Kidney tubule cell (primary cell): Measurements from ENCODE around the gene ATP6V1E1.
"Not testable (repeated sequence)": the region's sequence is repeated elsewhere in the genome, so short reads cannot be mapped to it uniquely, and the experiment has no call there.

Experiments used
- DNase-seq: peaks from one replicate; pipeline ENCODE4 v3.0.0-alpha.2; 2018; ENCODE audit warnings: low spot score

Gene ATP6V1E1

GRCh38 chr22:17628406-17629172 lies at the start of gene ATP6V1E1:
Gene ATP6V1E1, minus strand, starts transcription at chr22:17628749. Its CDS starts 114 bp downstream, at chr22:17628635.
- DNase-seq: peak; percentile 98

GRCh38 chr22:17675584-17675983 lies 47.0 kb upstream of the ATP6V1E1 start:
- no peak for DNase-seq

GRCh38 chr22:17674152-17674551 lies 45.6 kb upstream of the ATP6V1E1 start:
- no peak for DNase-seq

GRCh38 chr22:17672417-17672991 lies 44.0 kb upstream of the ATP6V1E1 start:
- DNase-seq: peak; percentile 54

- DNase-seq: not testable (repeated sequence)
Measured at GRCh38 chr22:17671521-17672092, 43.1 kb upstream of the ATP6V1E1 start.

GRCh38 chr22:17665854-17666253 lies 37.3 kb upstream of the ATP6V1E1 start:
- no peak for DNase-seq

GRCh38 chr22:17665248-17665647 lies 36.7 kb upstream of the ATP6V1E1 start:
- DNase-seq: no peak

- DNase-seq: no peak
Measured at GRCh38 chr22:17664414-17665055, 36.0 kb upstream of the ATP6V1E1 start.

- DNase-seq: no peak
Measured at GRCh38 chr22:17656870-17657395, 28.4 kb upstream of the ATP6V1E1 start.

GRCh38 chr22:17655289-17655688 lies 26.7 kb upstream of the ATP6V1E1 start:
- DNase-seq: no peak

GRCh38 chr22:17648569-17648968 lies 20.0 kb upstream of the ATP6V1E1 start:
- DNase-seq: no peak

GRCh38 chr22:17647991-17648390 lies 19.4 kb upstream of the ATP6V1E1 start:
- no peak for DNase-seq

- DNase-seq: no peak
Measured at GRCh38 chr22:17647452-17647851, 18.9 kb upstream of the ATP6V1E1 start.

- DNase-seq: not testable (repeated sequence)
Measured at GRCh38 chr22:17642357-17642756, 13.8 kb upstream of the ATP6V1E1 start.

- DNase-seq: no peak
Measured at GRCh38 chr22:17641269-17641668, 12.7 kb upstream of the ATP6V1E1 start.

- DNase-seq: peak; percentile 46
Measured at GRCh38 chr22:17639247-17639741, 10.7 kb upstream of the ATP6V1E1 start.

- peak; percentile 95 for DNase-seq
Measured at GRCh38 chr22:17638432-17639246, 10.1 kb upstream of the ATP6V1E1 start, which contains the start of gene BCL2L13. Gene BCL2L13, plus strand, starts transcription at chr22:17638757. Its CDS starts 16,955 bp downstream, at chr22:17655712.

- DNase-seq: no peak
Measured at GRCh38 chr22:17638182-17638431, 9.6 kb upstream of the ATP6V1E1 start.

GRCh38 chr22:17637490-17638181 lies 9.1 kb upstream of the ATP6V1E1 start:
- DNase-seq: no peak

GRCh38 chr22:17636850-17637249 lies 8.3 kb upstream of the ATP6V1E1 start:
- DNase-seq: not testable (repeated sequence)

GRCh38 chr22:17634696-17635095 lies 6.1 kb upstream of the ATP6V1E1 start:
- peak; percentile 80 for DNase-seq
